Measurements from ENCODE around the gene NDUFB1.

NDUFB1 gene

DNA sequence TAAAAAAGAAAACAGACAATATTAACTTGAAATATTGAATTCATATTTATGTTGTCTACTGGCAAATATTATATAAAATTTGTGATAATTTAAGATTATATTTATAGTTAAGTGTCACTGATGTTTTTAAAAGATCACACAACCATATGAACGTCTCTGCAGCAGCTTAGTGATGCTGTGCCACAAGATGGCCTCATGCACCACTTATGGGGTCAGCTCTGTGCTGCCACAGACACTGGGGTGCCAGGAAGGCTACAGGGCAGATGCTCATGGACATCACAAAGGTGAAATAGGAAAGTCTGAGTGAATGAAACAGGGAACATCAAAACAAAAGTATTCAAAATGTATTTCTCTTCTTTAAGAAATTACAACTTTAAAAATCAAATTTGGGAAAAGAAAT, 28.2 kb downstream of the NDUFB1 start:
- DNase-seq (ENCODE audit: low read depth), result no peak

DNA sequence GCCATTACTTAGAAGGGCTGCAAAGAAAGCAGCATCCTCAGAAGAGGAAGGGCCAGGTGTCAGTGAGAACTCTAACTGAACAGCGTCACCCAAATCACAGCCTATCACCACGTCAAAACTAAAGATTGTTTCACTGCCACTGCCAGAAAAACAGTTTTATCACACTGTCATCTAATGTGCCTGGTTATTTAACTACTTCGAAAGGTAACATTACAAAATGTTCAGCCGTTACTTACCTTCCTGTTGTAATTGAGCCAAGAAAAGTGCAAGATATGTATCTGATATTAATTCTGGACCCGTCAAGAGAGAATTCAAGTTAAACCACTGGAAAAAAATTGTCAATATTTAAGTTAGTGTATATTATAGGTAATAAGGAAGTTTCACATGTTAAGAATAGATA, 33.0 kb downstream of the NDUFB1 start:
- no peak for DNase-seq (ENCODE audit: low read depth)

DNA sequence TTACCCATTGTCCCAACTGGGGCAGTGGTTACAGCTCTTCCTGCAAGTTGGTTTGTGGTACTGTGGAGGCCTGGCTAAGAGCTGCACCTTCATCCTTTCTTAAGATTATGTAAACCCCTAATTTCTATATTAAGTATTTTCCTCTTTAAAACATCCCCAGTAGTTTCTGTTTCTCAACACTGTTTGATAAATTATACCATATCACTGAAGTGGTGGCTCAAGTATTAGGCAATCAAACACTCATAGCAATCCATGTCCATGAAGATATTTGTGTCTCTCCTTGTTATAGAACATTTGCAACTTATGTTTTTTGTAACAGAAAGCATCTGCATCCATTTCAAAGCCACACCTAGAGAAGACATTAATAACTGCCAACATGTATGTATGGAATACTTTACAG, 47.0 kb downstream of the NDUFB1 start:
- DNase-seq (ENCODE audit: low read depth), result no peak

All from activated T-cell treated with anti-CD3 and anti-CD28 coated beads for 24 hours (primary cell).